Stimulated activated memory B cell treated with anti-CD40 and anti-IgM and Interleukin-4, amounts not matched to agents 10 μg/mL and 1 μg/mL and 100 μg/mL, for 72 hours (primary cell): Measurements from ENCODE around the gene TBATA.

ENCODE experiments used
- ATAC-seq: fragments of 150-1000 bp; cut with Tn5 transposase; 2 replicates; pipeline ENCODE4 v1.10.0; 2021
- H3K27ac Mint-ChIP-seq: one replicate; pipeline ENCODE4 v1.8.0; 2022; ENCODE audit warnings: mild to moderate bottlenecking, mixed read lengths
- H3K27me3 Mint-ChIP-seq: one replicate; pipeline ENCODE4 v1.8.0; 2022; ENCODE audit warnings: mixed read lengths
- H3K36me3 Mint-ChIP-seq: one replicate; pipeline ENCODE4 v1.8.0; 2022; ENCODE audit warnings: mixed read lengths
- H3K4me1 Mint-ChIP-seq: one replicate; pipeline ENCODE4 v1.8.0; 2022; ENCODE audit warnings: mixed read lengths
- H3K4me3 Mint-ChIP-seq: one replicate; pipeline ENCODE4 v1.8.0; 2022; ENCODE audit warnings: mild to moderate bottlenecking, moderate library complexity, mixed read lengths
- H3K9me3 Mint-ChIP-seq: one replicate; pipeline ENCODE4 v1.8.0; 2022; ENCODE audit warnings: mixed read lengths

Gene TBATA

DNA sequence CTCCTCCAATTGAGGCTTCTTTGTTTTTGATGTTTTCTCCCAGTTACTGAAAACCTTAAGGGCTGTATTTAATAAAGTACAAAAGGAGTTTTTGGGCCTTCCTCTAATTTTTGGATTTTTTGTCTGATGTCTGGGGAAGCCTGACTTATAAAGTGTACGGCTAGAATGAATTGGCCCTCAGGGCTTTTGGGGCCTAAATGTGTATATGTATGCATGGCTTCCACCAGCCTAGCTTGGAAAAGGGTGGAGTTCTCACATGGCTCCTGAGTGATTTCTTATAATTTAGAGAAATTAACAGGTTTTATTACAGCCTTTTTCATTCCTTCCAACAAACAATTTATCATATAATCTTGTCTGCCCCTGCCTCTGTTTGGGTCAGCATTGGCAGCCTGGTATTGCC lies 10.4 kb upstream of the TBATA start:
- ATAC-seq, result no peak
- Mint-ChIP-seq H3K27ac (no peak overlapping the region), H3K4me3 (no peak overlapping the region), H3K9me3 (peaks cover 3% of the 10 kb centered on the region), H3K27me3 (peaks cover 72% of the 10 kb centered on the region), H3K4me1 (no peaks in the 10 kb centered on the region), H3K36me3 (no peaks in the 10 kb centered on the region)

DNA sequence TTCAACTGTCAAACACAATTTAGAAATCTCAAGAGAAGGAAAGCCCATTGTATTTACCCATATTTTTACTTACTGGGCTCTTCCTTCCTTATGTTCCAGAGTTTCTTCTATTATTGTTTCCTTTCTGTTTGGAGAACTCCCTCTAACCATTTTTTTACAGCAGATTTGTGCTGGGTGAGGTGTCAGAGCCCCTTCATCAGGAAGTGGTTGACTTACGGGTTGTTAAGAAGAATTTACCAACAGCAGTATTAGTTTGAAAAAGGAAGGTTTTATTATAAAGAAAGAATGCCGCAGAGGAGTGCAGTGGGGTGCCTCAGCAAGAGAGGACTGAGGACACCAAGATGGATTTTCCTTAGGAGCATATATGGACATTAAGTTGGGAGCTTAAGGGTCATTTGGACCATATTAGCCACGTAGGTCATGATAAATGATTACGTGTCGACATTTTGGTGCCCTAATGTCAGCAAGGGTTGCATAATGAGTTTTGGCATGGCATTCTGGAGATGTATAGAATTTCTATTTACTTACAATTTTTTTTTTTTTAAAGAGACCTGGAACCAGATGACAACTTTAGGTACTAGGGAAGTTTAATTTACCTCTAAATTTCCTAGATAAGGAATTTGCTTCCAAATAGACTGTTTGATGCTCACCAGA lies 6.3 kb upstream of the TBATA start:
- no peaks in the 10 kb centered on the region for H3K36me3 Mint-ChIP-seq
- no peak for ATAC-seq
- H3K9me3 Mint-ChIP-seq, result peaks cover under 1% of the 10 kb centered on the region
- no peak overlapping the region for H3K27ac Mint-ChIP-seq
- peaks cover 59% of the 10 kb centered on the region for H3K27me3 Mint-ChIP-seq
- H3K4me1 Mint-ChIP-seq, result no peaks in the 10 kb centered on the region
- H3K4me3 Mint-ChIP-seq, result no peak overlapping the region

DNA sequence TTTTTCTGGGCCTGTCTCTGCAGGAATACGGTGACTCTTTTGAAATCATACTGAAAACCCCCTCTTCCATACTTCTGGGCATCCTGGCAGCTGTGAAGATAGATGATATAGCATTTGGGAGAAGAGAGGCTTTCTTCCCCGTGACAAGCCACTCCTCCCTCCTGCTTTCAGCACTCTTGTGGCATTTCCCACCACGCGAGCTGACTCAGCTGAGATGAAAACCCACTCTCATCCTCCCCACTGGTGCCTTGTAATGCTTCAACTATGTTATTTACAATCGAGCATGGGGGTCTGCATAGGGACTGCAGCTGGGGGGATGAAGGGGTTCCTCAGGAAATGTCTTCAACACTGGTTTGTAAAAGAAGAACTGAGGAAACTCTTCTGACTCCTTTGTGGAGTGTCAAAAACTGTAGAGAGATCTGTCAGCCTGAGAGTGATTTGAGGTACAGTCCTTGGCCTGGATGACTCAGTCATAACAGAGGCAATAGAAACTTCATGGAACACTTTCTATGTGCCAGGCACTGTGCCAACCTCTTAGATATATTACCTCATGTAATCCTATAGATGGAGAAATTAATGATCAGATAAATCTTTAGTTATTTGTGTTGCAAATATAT lies 1.7 kb upstream of the TBATA start:
- no peak for ATAC-seq
- Mint-ChIP-seq H3K36me3 (no peaks in the 10 kb centered on the region), H3K4me1 (no peaks in the 10 kb centered on the region), H3K27me3 (peaks cover 35% of the 10 kb centered on the region), H3K27ac (no peak overlapping the region), H3K9me3 (no peaks in the 10 kb centered on the region), H3K4me3 (no peak overlapping the region)

DNA sequence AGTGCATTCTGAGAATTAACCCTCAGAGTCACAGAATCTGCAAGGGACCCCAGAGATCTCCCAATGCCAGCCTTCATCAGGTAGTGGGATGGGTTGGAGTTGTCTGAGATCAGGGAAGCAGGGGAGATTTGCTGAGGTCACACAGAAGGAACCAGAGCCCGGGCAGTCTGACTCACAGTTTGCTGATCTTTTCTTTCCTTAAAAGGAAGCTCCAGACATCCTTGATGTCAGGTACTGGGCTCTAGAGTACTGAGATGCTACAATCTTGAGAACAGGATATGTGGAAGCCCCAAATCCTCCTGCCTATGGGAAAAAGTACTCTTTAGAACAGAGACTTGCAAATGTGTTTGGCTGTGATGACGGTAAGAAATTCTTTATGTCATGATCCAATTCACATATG lies 706 bp downstream of the TBATA start:
- H3K4me1 Mint-ChIP-seq, result no peaks in the 10 kb centered on the region
- ATAC-seq, result no peak

DNA sequence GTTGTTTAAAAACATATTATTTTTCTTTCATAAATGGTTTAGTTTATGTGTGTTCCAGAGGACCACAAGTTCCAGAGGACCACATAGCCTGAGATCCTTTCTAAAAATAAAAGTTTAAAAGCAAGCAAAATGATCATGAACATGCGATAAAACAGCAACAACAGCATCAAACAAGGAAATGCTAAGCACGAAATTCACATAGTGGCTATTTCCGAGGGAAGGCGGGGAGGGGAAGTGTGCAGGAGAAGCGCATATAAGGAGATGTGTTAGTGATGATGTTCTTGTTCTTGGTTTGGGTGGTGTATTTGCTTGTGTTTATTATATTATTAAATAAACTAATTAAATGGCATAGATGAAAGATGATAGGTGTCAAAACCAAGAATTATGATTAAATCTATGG lies 1.2 kb downstream of the TBATA start:
- no peaks in the 10 kb centered on the region for H3K9me3 Mint-ChIP-seq
- H3K4me1 Mint-ChIP-seq, result no peaks in the 10 kb centered on the region
- H3K4me3 Mint-ChIP-seq, result no peak overlapping the region
- ATAC-seq, result no peak
- no peaks in the 10 kb centered on the region for H3K36me3 Mint-ChIP-seq
- H3K27me3 Mint-ChIP-seq, result peaks cover 11% of the 10 kb centered on the region
- H3K27ac Mint-ChIP-seq, result no peak overlapping the region

More for the DNA sequence above, 706 bp downstream of the TBATA start:
- no peaks in the 10 kb centered on the region for H3K9me3 Mint-ChIP-seq
- H3K27ac Mint-ChIP-seq, result no peak overlapping the region
- H3K27me3 Mint-ChIP-seq, result peaks cover 16% of the 10 kb centered on the region
- H3K36me3 Mint-ChIP-seq, result no peaks in the 10 kb centered on the region
- no peak overlapping the region for H3K4me3 Mint-ChIP-seq

DNA sequence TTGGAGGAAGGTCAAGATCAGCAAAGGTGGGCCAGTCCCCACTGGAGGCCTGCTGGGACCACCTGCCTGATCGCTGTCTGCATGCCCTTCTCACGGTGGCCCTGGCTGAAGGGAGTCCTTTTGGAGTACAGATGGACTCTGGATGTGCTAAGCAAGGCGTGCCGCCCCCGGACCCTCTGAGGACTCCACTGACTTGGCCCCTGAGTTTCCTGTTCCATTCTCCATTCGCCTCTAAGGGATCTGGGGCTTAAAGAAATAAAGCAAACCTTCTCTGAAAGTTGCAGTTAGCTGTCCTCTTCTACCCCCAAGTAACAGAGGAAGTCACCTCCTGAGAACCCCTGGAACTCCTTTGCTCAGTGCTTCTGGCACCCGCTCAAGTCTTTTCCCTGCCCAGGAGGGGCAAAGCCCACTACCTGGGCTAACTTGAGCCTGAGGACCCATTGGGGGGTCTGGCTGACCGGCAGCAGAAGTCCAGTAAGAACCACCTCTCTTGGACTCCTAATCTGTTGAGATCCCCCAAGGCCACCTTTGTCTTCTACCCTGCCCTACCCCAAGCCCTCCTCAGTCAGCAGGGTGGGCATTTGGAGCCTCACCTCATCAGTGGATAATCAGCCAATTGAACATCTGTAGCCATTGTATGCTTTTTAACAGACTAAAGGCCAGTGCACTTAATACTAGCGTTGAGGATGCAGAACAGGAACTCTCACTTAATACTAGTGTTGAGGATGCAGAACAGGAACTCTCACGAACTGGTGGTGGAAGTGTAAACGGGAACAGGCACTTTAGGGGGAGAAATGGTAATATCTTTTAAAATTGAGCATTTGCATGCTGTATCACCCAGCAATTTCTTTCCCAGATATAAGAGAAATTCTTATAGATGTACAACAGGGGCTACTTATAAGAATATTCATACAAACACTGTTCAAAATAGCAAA lies 2.2 kb downstream of the TBATA start:
- Mint-ChIP-seq H3K4me3 (no peak overlapping the region), H3K27me3 (peaks cover 1% of the 10 kb centered on the region), H3K36me3 (no peaks in the 10 kb centered on the region), H3K27ac (no peak overlapping the region), H3K4me1 (no peaks in the 10 kb centered on the region), H3K9me3 (no peaks in the 10 kb centered on the region)
- no peak for ATAC-seq

DNA sequence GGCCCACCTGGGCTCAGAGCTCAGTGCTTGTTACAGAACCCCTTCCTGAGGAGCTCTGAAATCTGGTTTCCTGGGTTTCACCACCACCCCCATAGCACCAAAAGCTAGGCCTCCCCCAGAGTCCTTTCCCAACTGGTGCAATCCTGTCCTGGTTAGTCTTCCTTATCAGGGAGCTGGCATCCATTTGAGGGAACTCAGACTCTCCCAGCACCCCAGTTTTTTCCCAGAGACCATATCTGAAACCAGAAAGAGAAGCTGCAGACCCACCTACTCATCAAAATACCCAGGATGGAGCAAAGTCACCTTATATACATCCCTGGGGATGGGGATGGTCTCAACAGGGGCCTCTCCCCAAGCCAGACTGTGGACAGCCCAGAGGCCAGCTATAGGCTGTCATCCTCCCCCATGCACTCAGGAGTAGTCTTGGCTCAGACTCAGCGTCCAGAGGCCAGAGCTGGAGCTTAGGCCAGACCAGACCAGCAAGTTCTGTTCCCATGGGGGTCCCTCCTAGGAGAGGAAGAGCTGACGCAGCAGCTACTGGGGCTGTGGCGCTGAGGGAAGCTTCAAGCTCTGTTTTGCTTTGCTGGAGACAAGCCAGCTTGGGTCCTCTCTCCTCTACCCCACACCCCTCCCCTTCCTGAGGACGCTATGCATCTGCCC lies 3.0 kb downstream of the TBATA start:
- H3K9me3 Mint-ChIP-seq, result no peaks in the 10 kb centered on the region
- H3K27ac Mint-ChIP-seq, result no peak overlapping the region
- H3K27me3 Mint-ChIP-seq, result no peaks in the 10 kb centered on the region
- H3K36me3 Mint-ChIP-seq, result no peaks in the 10 kb centered on the region
- no peaks in the 10 kb centered on the region for H3K4me1 Mint-ChIP-seq
- ATAC-seq, result no peak
- no peak overlapping the region for H3K4me3 Mint-ChIP-seq

DNA sequence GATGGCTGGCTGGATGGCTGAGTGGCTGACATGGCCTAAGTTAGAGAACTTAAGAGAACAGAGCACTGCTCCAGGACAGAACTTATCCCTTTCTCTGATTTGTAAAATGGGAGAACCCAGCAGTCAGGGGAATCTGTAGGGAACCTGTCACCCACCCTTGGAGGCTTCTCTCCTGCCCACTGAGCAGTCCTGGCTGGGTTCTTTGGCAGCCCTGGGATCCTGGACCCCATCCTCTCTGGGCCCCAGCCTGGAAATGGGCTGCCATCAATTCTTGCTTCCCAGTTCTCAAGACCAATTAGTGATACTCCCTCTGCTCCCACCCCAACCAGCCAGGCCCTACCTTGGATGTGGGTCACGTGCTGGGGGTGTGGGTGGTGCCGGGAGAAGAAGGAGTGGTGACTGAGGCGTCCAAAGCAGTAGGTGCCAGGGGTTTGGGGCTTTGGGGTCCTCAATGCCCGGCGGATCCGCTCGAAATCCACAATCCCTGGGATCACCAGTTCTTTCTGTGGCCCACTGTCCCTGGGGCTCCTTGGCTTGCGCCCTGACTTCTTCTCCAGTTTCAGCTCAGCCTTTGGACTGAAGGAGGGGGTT lies 3.6 kb downstream of the TBATA start:
- Mint-ChIP-seq H3K27ac (no peak overlapping the region), H3K4me3 (no peak overlapping the region), H3K36me3 (no peaks in the 10 kb centered on the region), H3K27me3 (no peaks in the 10 kb centered on the region), H3K9me3 (no peaks in the 10 kb centered on the region), H3K4me1 (no peaks in the 10 kb centered on the region)
- ATAC-seq, result no peak

DNA sequence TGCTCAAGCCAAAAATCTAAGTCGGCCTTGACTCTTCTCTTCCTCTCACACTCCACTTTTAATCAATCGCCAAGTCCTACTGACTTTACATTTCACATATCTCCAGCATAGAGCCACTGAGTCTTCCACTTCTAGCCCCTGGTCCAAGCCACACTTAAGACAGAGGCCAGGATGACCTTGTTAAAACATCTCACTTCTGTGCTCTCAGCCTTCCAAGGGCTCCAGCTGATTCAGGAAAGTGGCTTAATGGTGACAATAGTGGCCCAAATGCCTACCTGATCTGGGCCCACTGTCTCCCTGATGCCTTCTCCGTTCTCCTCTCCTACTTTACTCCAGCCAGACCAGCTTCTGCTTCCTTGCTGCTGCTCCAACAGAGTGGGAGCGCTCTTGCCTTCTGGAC lies 4.4 kb downstream of the TBATA start:
- H3K27ac Mint-ChIP-seq, result no peak overlapping the region
- ATAC-seq, result no peak
- H3K9me3 Mint-ChIP-seq, result no peaks in the 10 kb centered on the region
- H3K27me3 Mint-ChIP-seq, result no peaks in the 10 kb centered on the region
- no peak overlapping the region for H3K4me3 Mint-ChIP-seq
- no peaks in the 10 kb centered on the region for H3K36me3 Mint-ChIP-seq
- no peaks in the 10 kb centered on the region for H3K4me1 Mint-ChIP-seq

DNA sequence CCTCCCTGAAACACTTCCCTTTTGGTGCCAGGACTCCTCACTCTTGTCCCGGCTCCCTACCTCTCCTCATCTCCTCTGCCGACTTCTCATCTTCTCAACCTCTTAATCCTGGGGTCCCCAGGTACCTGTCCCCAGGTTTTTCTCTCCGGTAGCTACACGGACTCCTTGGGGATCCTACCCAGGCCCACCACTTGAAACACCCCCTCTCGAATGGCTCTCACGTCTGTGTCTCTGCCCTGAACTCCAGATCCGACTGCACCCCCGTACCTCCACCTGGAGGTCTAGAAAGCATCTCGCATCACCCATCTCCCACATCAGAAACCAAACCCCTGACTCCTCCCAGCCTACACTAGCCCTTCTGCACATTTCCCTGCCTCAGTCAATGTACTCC lies 4.8 kb downstream of the TBATA start:
- H3K27ac Mint-ChIP-seq, result no peak overlapping the region
- no peaks in the 10 kb centered on the region for H3K27me3 Mint-ChIP-seq
- no peak overlapping the region for H3K4me3 Mint-ChIP-seq
- no peaks in the 10 kb centered on the region for H3K36me3 Mint-ChIP-seq
- H3K9me3 Mint-ChIP-seq, result no peaks in the 10 kb centered on the region
- ATAC-seq, result no peak
- no peaks in the 10 kb centered on the region for H3K4me1 Mint-ChIP-seq

DNA sequence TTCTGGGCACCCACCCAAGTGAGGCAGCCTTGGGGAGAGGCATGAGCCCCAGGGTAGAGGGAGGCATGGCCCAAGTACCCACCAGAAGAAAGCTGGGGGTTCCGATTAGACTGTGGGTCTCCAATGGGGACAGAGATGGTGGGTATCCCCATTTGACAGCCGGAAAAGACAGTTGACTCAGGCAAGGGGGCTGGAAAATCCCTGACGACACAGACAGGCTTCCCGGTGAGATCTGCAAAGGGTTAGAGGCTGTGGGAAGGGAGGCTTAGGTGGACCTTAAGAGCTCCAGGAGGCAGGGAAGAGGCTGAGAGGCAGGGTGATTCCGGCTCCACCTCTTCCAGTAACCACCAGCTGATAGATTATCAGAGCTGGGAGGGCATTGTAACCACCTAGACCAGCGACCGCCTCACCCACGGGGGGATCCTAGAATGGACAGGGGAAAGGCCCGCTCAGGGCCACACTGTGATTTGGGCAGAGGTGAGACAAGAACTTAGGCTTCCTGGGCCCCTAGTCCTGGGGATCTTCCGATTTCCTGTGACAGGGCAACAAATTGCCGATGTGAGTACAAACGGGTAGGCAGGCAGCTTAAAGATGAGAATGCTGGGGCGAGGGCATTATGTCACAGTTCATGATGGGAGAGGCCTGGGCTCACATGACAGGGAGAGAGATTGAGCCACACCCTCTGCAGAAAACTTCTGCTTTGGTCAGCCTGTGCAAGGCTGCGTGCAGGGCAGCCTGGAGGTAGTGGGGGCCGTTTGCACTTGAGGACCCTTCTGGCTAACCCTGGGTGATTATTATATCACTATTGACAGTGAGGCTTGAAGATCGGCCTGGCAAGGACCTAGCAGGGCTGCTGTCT lies 5.4 kb downstream of the TBATA start:
- Mint-ChIP-seq H3K4me1 (no peaks in the 10 kb centered on the region), H3K9me3 (no peaks in the 10 kb centered on the region), H3K4me3 (no peak overlapping the region), H3K36me3 (no peaks in the 10 kb centered on the region), H3K27ac (no peak overlapping the region), H3K27me3 (peaks cover 3% of the 10 kb centered on the region)
- ATAC-seq, result no peak

DNA sequence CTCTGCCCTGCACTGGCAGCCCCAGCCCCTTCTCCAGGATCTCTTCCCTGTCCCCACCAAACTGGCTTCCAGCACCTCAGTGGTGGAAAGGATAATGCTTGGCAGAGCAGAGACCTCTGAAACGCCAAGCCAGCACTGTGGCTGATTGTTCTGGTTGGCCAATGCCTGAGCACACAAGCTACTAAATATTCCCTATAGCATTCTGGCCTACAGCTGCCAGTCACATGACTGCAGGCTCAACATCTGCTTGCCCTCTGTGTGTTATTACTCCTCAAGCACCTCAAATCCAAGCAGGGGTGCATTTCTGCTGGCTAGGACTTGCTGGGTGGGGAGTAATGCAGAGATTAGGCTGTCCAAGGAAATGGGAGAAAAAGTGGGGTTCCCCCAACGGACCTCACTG lies 6.1 kb downstream of the TBATA start:
- H3K27me3 Mint-ChIP-seq, result peaks cover 9% of the 10 kb centered on the region
- H3K9me3 Mint-ChIP-seq, result no peaks in the 10 kb centered on the region
- no peak for ATAC-seq
- no peak overlapping the region for H3K27ac Mint-ChIP-seq
- H3K4me1 Mint-ChIP-seq, result no peaks in the 10 kb centered on the region
- H3K4me3 Mint-ChIP-seq, result no peak overlapping the region
- H3K36me3 Mint-ChIP-seq, result no peaks in the 10 kb centered on the region

DNA sequence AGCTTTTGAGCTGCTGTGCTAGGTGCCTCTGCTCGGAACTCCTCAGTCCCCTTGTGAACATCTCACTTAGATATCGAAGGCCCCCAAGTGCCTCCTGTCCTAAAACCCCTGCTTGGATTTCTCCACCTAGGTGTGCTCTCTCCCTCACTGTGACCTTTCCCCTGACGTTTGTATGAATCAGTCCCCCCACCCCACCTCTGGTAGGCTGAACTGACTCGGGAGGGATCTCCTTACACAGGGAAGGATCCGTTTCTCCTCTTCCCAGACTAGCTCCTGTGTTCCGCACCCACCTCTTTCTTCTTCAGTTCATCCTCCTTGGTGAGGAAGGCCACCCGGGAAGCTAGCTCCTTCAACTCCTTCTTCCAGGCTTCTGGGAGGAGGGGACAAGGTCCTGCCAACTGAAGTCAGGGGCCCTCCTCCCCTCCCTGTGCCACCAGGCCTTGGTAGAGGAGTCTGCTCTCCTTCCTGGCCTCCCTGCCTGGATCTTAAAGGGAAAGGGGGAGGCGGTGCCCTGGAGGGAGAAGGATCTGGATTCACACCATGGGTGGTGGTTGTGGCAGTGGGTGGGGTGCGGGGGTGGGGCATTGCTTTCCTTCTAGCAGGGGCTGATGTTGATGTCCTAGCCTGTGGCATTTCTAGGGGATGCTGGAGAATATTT lies 6.8 kb downstream of the TBATA start:
- H3K4me3 Mint-ChIP-seq, result no peak overlapping the region

More for the DNA sequence above, 6.8 kb downstream of the TBATA start:
- Mint-ChIP-seq H3K9me3 (no peaks in the 10 kb centered on the region), H3K36me3 (no peaks in the 10 kb centered on the region), H3K27ac (no peak overlapping the region), H3K27me3 (peaks cover 9% of the 10 kb centered on the region), H3K4me1 (no peaks in the 10 kb centered on the region)
- ATAC-seq, result no peak
